GM23248 (cell line): ENCODE measurements around the gene FILIP1L. TPM values are rescaled to one million over a fixed set of nuclear protein-coding genes. Genes with fewer than 3 reads are reported as not detected.

Experiments
- DNase-seq: peaks from one replicate; pipeline ENCODE4 v3.0.0-alpha.2; 2015
- H2AFZ ChIP-seq: fragments of 200-600 bp; sonication (generic); 2 replicates; pipeline ENCODE4 v1.6.1; 2016; ENCODE audit warnings: antibody characterized with exemption
- H3F3A ChIP-seq: fragments of 200-600 bp; sonication (generic); 2 replicates; pipeline ENCODE4 v1.6.1; 2016; ENCODE audit warnings: mild to moderate bottlenecking, antibody characterized with exemption, mixed run types; ENCODE audit not compliant: insufficient read depth
- H3K27ac ChIP-seq: fragments of 200-600 bp; sonication (generic); 2 replicates; pipeline ENCODE4 v1.5.1; 2016; ENCODE audit warnings: mild to moderate bottlenecking
- H3K27me3 ChIP-seq: fragments of 200-600 bp; sonication (generic); replicated peaks from 2 replicates; pipeline ENCODE4 v1.6.1; 2016; ENCODE audit warnings: mild to moderate bottlenecking; ENCODE audit not compliant: insufficient read depth
- H3K36me3 ChIP-seq: fragments of 200-600 bp; sonication (generic); 2 replicates; pipeline ENCODE4 v1.6.1; 2016; ENCODE audit warnings: low read depth, mild to moderate bottlenecking
- H3K4me1 ChIP-seq: fragments of 200-600 bp; sonication (generic); 2 replicates; pipeline ENCODE4 v1.6.1; 2016; ENCODE audit warnings: mild to moderate bottlenecking; ENCODE audit not compliant: insufficient read depth
- H3K4me2 ChIP-seq: fragments of 200-600 bp; sonication (generic); one replicate; pipeline ENCODE4 v1.6.1; 2016; ENCODE audit warnings: mild to moderate bottlenecking; ENCODE audit not compliant: unreplicated experiment
- H3K4me3 ChIP-seq: fragments of 200-600 bp; sonication (generic); 2 replicates; pipeline ENCODE4 v1.5.1; 2016; ENCODE audit warnings: mild to moderate bottlenecking
- H3K79me2 ChIP-seq: fragments of 200-600 bp; sonication (generic); 2 replicates; pipeline ENCODE4 v1.6.1; 2016; ENCODE audit warnings: mild to moderate bottlenecking; ENCODE audit not compliant: insufficient read depth
- H3K9ac ChIP-seq: fragments of 200-600 bp; sonication (generic); 2 replicates; pipeline ENCODE4 v1.6.1; 2016; ENCODE audit warnings: mild to moderate bottlenecking
- H3K9me2 ChIP-seq: fragments of 200-600 bp; sonication (generic); 2 replicates; pipeline ENCODE4 v1.6.1; 2016; ENCODE audit warnings: mixed run types, mild to moderate bottlenecking, moderate library complexity; ENCODE audit not compliant: insufficient read depth
- H3K9me3 ChIP-seq: fragments of 200-600 bp; sonication (generic); one replicate; pipeline ENCODE4 v1.6.1; 2017; ENCODE audit warnings: low read depth
- H4K20me1 ChIP-seq: fragments of 200-600 bp; sonication (generic); 2 replicates; pipeline ENCODE4 v1.6.0; 2016; ENCODE audit not compliant: insufficient read depth
- EZH2 ChIP-seq: fragments of 200-600 bp; sonication (generic); IDR thresholded peaks from 2 replicates; pipeline ENCODE4 v1.6.1; 2018; ENCODE audit warnings: antibody characterized with exemption, mild to moderate bottlenecking; ENCODE audit not compliant: insufficient read depth, poor library complexity, severe bottlenecking
- EZH2phosphoT487 ChIP-seq: fragments of 200-600 bp; sonication (generic); IDR thresholded peaks from 2 replicates; pipeline ENCODE4 v1.6.1; 2018; ENCODE audit warnings: antibody characterized with exemption, moderate library complexity, mild to moderate bottlenecking, low read depth; ENCODE audit not compliant: insufficient read depth
- WGBS, 2 experiments: methylation state at CpG; one replicate each; pipeline ENCODE4 v1.1.6; 2015 to 2017; ENCODE audit warnings: low lambda C conversion rate in 2 of 2, low coverage in 1 of 2; ENCODE audit errors: missing lambda C conversion rate in 2 of 2; 5-methylcytosine and 5-hydroxymethylcytosine counted together
- in situ Hi-C: fragments of 300-500 bp; cut with MboI; formaldehyde crosslinking; loops from 2 replicates; pipeline ENCODE4 v1.15.0; 2020
- polyA plus RNA-seq: library from polyadenylated mRNA; unstranded; fragments of >200 nt; fragmentation: Nextera tagmentation; extraction: Ambion mirVana; gene quantifications from 2 replicates; pipeline ENCODE4 v1.2.1, GENCODE V29; 2016
- total RNA-seq: library from RNA; depleted of rRNA; stranded (reverse); fragments of >200 nt; shearing (Covaris generic); gene quantifications from 2 replicates; pipeline ENCODE4 v1.2.3, GENCODE V29; 2014

Gene FILIP1L
- total and polyA plus RNA-seq, 2 experiments from 2014 or later: 45.0 to 66.3 TPM

DNA sequence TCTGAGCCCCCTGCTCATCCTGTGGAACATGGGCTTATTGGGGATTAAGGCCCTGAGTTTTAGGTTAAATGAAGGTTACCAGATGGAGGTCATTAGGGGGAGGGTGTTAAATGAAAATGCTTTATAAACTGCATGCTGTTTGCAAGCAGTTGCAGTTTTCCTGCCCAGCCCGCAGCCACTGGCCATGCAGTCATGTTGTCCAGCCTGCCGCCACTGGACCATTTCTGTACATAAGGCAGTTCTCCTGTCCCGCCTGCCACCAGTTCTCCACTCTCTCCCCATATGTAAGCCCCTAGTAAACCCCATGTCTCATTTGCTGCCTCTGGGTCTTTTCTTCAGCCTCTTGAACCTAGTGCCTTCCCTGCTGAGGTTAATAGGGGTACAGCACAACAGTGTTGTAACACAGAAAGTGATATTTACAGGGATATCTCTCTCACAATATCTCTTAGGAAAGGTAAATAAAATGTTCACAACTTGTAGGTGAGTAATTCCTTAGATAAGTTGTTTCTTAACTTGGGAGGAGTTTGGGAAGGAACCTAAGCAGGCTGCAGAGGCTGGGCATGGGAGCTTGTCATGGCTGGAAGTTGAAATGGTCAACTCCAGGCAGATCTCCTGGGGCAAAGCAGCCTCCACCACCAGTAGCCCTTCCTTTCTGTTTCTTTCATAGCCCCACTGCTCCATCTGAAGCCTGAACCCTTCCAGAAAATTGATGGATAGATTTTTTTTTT lies 148.5 kb downstream of the FILIP1L start:
- H3K27me3 ChIP-seq: no peaks in the 10 kb centered on the region
- H4K20me1 ChIP-seq: no peaks in the 10 kb centered on the region
- no peaks in the 10 kb centered on the region for H3K9me3 ChIP-seq
- TF ChIP-seq EZH2: no peak
- TF ChIP-seq EZH2phosphoT487: no peak
- no peak overlapping the region for H2AFZ ChIP-seq
- peaks cover 14% of the 10 kb centered on the region for H3F3A ChIP-seq
- no peak overlapping the region for H3K4me3 ChIP-seq
- peaks cover 35% of the 10 kb centered on the region for H3K4me1 ChIP-seq
- H3K9me2 ChIP-seq: no peaks in the 10 kb centered on the region
- H3K9ac ChIP-seq: no peak overlapping the region
- no peak for DNase-seq
- in situ Hi-C loops: no loop called here
- no peak overlapping the region for H3K4me2 ChIP-seq
- no peaks in the 10 kb centered on the region for H3K36me3 ChIP-seq
- H3K79me2 ChIP-seq: no peaks in the 10 kb centered on the region
- WGBS, 2 experiments: 93 to 100% methylated on average over 3 of the region's 3 CpGs
- 0 out of 2 replicates have a peak overlapping the region, but pooled peaks have one; percentile 32 for H3K27ac ChIP-seq

DNA sequence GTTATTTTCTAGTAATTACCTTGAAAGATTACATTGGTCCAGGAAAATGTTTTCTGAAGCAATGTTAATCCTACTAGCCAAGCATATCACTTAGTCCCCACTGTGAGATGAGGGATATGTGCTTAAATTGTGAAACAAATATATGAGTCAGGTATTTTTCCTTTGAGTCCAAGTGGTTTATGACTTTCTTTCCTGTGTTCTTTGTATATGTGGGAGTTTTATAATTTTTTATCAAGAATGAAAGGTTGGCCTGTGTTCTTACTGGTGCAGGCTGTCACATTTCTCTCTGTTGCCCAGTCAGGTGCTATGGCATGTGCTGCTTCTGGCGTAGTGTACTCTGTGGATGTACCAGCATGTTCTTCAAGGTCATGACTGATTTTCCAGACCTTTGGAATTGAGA lies 149.2 kb downstream of the FILIP1L start:
- Histone ChIP-seq H2AFZ (no peak overlapping the region), H3K9me3 (no peaks in the 10 kb centered on the region), H3F3A (peaks cover 14% of the 10 kb centered on the region), H3K4me1 (peaks cover 39% of the 10 kb centered on the region), H3K27me3 (no peaks in the 10 kb centered on the region), H4K20me1 (no peaks in the 10 kb centered on the region), H3K4me3 (no peak overlapping the region), H3K36me3 (no peaks in the 10 kb centered on the region), H3K79me2 (no peaks in the 10 kb centered on the region), H3K9me2 (no peaks in the 10 kb centered on the region), H3K4me2 (peak overlapping the region; percentile 11), H3K9ac (no peak overlapping the region), H3K27ac (peak overlapping the region; percentile 32)
- 90 to 100% methylated on average over 1 of the region's 1 CpG for WGBS, 2 experiments
- peak; percentile 77 for DNase-seq
- TF ChIP-seq EZH2 (no peak), EZH2phosphoT487 (no peak)
- in situ Hi-C loops: no loop called here

DNA sequence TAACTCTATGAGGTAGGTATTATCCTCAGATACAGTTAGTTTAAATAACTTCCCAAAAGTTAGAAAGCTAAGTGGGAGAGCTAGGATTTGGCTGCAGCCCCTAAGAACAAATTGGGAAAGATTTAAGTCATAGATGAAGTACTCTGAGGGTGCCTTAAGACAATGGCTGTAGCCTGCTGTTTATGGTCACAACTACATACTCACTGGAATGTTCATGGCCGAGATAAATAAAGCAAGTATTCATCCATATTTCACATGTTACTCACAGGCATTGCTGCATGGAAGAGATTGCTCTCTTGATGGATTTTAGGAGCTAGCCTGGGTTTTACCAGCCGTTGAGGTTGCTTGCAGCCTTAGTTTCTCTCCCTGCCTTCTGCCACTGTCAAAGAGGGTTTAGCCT lies 151.6 kb downstream of the FILIP1L start:
- no peaks in the 10 kb centered on the region for H3K9me3 ChIP-seq
- in situ Hi-C loops: no loop called here
- DNase-seq: peak; percentile 88
- 44 to 48% methylated on average over 2 of the region's 2 CpGs for WGBS, 2 experiments
- peak overlapping the region; percentile 17; the same call in 1 of the 2 replicates for H3K9ac ChIP-seq
- H3K36me3 ChIP-seq: no peaks in the 10 kb centered on the region
- H3K4me3 ChIP-seq: no peak overlapping the region
- peak overlapping the region; percentile 47 for H2AFZ ChIP-seq
- H3K79me2 ChIP-seq: no peaks in the 10 kb centered on the region
- peak overlapping the region; percentile 61 for H3K27ac ChIP-seq
- peak overlapping the region; percentile 32 for H3K4me2 ChIP-seq
- peaks cover 39% of the 10 kb centered on the region for H3K4me1 ChIP-seq
- TF ChIP-seq EZH2phosphoT487 (no peak), EZH2 (no peak)
- H4K20me1 ChIP-seq: no peaks in the 10 kb centered on the region
- H3F3A ChIP-seq: peaks cover 14% of the 10 kb centered on the region
- no peaks in the 10 kb centered on the region for H3K27me3 ChIP-seq
- no peaks in the 10 kb centered on the region for H3K9me2 ChIP-seq

DNA sequence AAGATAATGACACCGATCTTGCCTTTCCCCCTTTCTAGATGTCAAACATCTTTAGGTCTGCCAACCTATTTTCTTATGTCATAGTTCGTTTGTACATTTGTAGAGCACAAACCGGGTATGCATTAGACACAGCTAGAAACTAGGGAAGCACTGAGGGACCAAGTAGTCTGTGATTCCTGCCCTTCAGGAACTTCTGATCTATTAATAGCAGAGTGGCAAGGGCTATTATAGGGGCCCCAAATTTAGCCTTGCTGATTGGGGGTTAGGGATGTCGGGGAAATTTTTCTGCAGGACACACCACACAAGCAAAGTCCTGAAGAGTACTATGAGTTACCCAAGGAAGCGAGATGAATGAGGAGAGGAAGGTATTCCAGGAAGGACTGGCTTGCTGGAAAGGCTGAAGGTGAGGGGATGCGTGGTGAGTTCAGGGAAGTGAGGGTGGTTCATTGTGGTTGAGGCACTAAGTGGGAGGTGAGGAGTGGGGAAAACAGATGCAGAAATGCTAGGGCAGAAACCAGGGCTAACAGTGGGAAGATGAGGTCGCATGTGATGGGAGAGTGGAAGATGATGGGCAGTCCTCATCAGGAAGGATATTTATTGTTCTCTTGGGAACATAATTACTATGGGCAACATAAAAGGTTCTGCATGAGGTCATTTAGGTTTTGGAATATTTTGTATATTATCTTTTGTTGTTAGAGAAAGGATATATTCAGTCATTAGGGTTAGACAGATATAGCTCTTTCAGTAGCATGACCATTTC lies 152.4 kb downstream of the FILIP1L start:
- peaks cover 32% of the 10 kb centered on the region for H3K4me1 ChIP-seq
- H3K27me3 ChIP-seq: no peaks in the 10 kb centered on the region
- 94 to 96% methylated on average over 7 of the region's 7 CpGs for WGBS, 2 experiments
- in situ Hi-C loops: no loop called here
- H3K27ac ChIP-seq: peak overlapping the region; percentile 61
- H4K20me1 ChIP-seq: no peaks in the 10 kb centered on the region
- H3K4me2 ChIP-seq: peak overlapping the region; percentile 32
- no peaks in the 10 kb centered on the region for H3K9me3 ChIP-seq
- TF ChIP-seq EZH2phosphoT487: no peak
- TF ChIP-seq EZH2: no peak
- no peaks in the 10 kb centered on the region for H3K9me2 ChIP-seq
- no peaks in the 10 kb centered on the region for H3K36me3 ChIP-seq
- H2AFZ ChIP-seq: no peak overlapping the region
- H3K79me2 ChIP-seq: no peaks in the 10 kb centered on the region
- no peak overlapping the region for H3K4me3 ChIP-seq
- DNase-seq: no peak
- peaks cover 14% of the 10 kb centered on the region for H3F3A ChIP-seq
- H3K9ac ChIP-seq: peak overlapping the region; percentile 17; the same call in 1 of the 2 replicates
